ENCODE data around the gene OR52E1.

OR52E1 gene

GRCh38 chr11:5037926-5038325 lies 31.4 kb upstream of the OR52E1 start:
- no peak for DNase-seq
- H3K9me2 ChIP-seq (replicated peaks; ENCODE audit: insufficient read depth, low read length) = no peaks in the 10 kb centered on the region
- no peaks in the 10 kb centered on the region for H3K79me2 ChIP-seq (ENCODE audit: low read length)
- H3K27ac ChIP-seq (ENCODE audit: low read length) = no peak overlapping the region
- no peaks in the 10 kb centered on the region for H4K20me1 ChIP-seq (ENCODE audit: insufficient read depth, low read length)
- H3K36me3 ChIP-seq (replicated peaks; ENCODE audit: insufficient read depth, low read length) = no peaks in the 10 kb centered on the region
- no peaks in the 10 kb centered on the region for H3F3A ChIP-seq (ENCODE audit: insufficient read depth, low read length)
- H3K27me3 ChIP-seq (replicated peaks; ENCODE audit: insufficient read depth, low read length) = no peaks in the 10 kb centered on the region
- no peaks in the 10 kb centered on the region for H3K4me1 ChIP-seq (ENCODE audit: low read length)
- H3K4me3 ChIP-seq (ENCODE audit: low read length) = no peak overlapping the region
- no peak overlapping the region for H2AFZ ChIP-seq (ENCODE audit: low read length)
- no peaks in the 10 kb centered on the region for H3K9me3 ChIP-seq (replicated peaks; ENCODE audit: insufficient read depth, low read length)
- TF ChIP-seq EZH2 (optimal IDR thresholded peaks at IDR 0.05; ENCODE audit: low read depth, low read length) = no peak
- TF ChIP-seq EZH2phosphoT487 (IDR thresholded peaks at IDR 0.05; ENCODE audit: low read length) = no peak
- TF ChIP-seq CTCF (IDR thresholded peaks at IDR 0.05; ENCODE audit: low read length) = no peak
- no peak overlapping the region for H3K9ac ChIP-seq (ENCODE audit: low read length)
- no peak overlapping the region for H3K4me2 ChIP-seq (ENCODE audit: low read depth, low read length)

- no peaks in the 10 kb centered on the region for H3F3A ChIP-seq (ENCODE audit: insufficient read depth, low read length)
- no peaks in the 10 kb centered on the region for H3K4me1 ChIP-seq (ENCODE audit: low read length)
- H3K9ac ChIP-seq (ENCODE audit: low read length) = no peak overlapping the region
These were observed 31.0 kb upstream of the OR52E1 start for GRCh38 chr11:5038341-5038740.

GRCh38 chr11:5040876-5041275 lies 28.5 kb upstream of the OR52E1 start:
- TF ChIP-seq CTCF (IDR thresholded peaks at IDR 0.05; ENCODE audit: low read length) (no peak), EZH2 (optimal IDR thresholded peaks at IDR 0.05; ENCODE audit: low read depth, low read length) (no peak), EZH2phosphoT487 (IDR thresholded peaks at IDR 0.05; ENCODE audit: low read length) (no peak)
- Histone ChIP-seq H3K4me1 (ENCODE audit: low read length) (no peaks in the 10 kb centered on the region), H3K9me3 (replicated peaks; ENCODE audit: insufficient read depth, low read length) (no peaks in the 10 kb centered on the region), H4K20me1 (ENCODE audit: insufficient read depth, low read length) (no peaks in the 10 kb centered on the region), H3K27ac (ENCODE audit: low read length) (no peak overlapping the region), H3K9ac (ENCODE audit: low read length) (no peak overlapping the region), H3K79me2 (ENCODE audit: low read length) (no peaks in the 10 kb centered on the region), H3K27me3 (replicated peaks; ENCODE audit: insufficient read depth, low read length) (no peaks in the 10 kb centered on the region), H3K4me2 (ENCODE audit: low read depth, low read length) (no peak overlapping the region), H3K9me2 (replicated peaks; ENCODE audit: insufficient read depth, low read length) (no peaks in the 10 kb centered on the region), H2AFZ (ENCODE audit: low read length) (no peak overlapping the region), H3K4me3 (ENCODE audit: low read length) (no peak overlapping the region), H3F3A (ENCODE audit: insufficient read depth, low read length) (no peaks in the 10 kb centered on the region), H3K36me3 (replicated peaks; ENCODE audit: insufficient read depth, low read length) (no peaks in the 10 kb centered on the region)
- DNase-seq = no peak

More at GRCh38 chr11:5038341-5038740, 31.0 kb upstream of the OR52E1 start:
- no peaks in the 10 kb centered on the region for H3K36me3 ChIP-seq (replicated peaks; ENCODE audit: insufficient read depth, low read length)
- H3K79me2 ChIP-seq (ENCODE audit: low read length) = no peaks in the 10 kb centered on the region
- H3K27ac ChIP-seq (ENCODE audit: low read length) = no peak overlapping the region
- no peak overlapping the region for H3K4me2 ChIP-seq (ENCODE audit: low read depth, low read length)
- H3K27me3 ChIP-seq (replicated peaks; ENCODE audit: insufficient read depth, low read length) = no peaks in the 10 kb centered on the region
- no peak overlapping the region for H3K4me3 ChIP-seq (ENCODE audit: low read length)
- H3K9me2 ChIP-seq (replicated peaks; ENCODE audit: insufficient read depth, low read length) = no peaks in the 10 kb centered on the region
- DNase-seq = no peak
- no peak overlapping the region for H2AFZ ChIP-seq (ENCODE audit: low read length)
- no peaks in the 10 kb centered on the region for H3K9me3 ChIP-seq (replicated peaks; ENCODE audit: insufficient read depth, low read length)
- TF ChIP-seq EZH2 (optimal IDR thresholded peaks at IDR 0.05; ENCODE audit: low read depth, low read length) (no peak), CTCF (IDR thresholded peaks at IDR 0.05; ENCODE audit: low read length) (no peak), EZH2phosphoT487 (IDR thresholded peaks at IDR 0.05; ENCODE audit: low read length) (no peak)
- no peaks in the 10 kb centered on the region for H4K20me1 ChIP-seq (ENCODE audit: insufficient read depth, low read length)
